T1000 (cell line): ENCODE data around the gene IER5.

Source experiments
- DNase-seq: peaks from one replicate; lab custom pipeline; 2025; ENCODE audit warnings: mixed read lengths; lab: John Stamatoyannopoulos, UW

The IER5 gene

GRCh38 chr1:181099152-181100014 is 10.9 kb downstream of the IER5 start:
- no peak for DNase-seq

GRCh38 chr1:181100015-181100905 is 11.8 kb downstream of the IER5 start:
- DNase-seq, result no peak

DNA sequence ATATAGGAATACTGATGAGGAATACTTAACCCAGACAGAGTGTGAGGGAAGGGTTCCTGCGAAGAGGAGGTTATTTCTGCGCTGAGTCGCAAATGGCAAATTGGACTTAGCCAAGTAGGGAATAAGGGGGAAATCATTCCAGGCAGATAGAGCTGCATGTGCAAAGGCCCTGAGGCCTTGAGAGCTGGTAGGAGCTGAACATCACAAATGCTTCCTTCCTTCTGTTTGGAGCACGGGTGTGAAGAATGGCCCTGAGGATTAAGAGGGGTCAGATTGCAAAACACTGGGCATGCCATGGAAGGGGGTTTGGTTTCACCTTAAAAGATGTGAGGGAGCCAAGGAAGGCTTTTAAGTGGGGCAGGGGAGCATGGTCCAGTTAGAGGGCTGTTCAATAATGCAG is 12.4 kb downstream of the IER5 start:
- no peak for DNase-seq

- no peak for DNase-seq
Measured at GRCh38 chr1:181101581-181102226, 13.2 kb downstream of the IER5 start.

DNA sequence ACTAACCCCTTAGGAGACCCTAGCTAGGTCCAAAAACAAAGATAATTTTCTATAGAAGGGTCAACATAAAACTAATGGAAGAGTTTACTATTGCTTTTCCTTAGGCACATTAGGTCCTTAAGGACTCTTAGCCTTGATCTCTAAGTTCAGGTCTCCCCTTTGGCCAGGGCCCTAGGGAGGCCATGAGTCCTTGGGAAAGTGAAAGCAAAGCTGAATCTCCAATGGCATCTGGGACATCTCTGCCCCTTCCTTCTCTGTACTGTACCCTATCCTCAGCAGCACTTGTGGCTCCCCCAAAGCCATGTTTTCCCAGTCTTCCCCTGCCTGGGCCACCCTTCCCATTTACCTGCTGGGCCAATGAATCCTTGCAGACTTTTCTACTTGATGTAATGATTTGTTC is 14.3 kb downstream of the IER5 start:
- no peak for DNase-seq

DNA sequence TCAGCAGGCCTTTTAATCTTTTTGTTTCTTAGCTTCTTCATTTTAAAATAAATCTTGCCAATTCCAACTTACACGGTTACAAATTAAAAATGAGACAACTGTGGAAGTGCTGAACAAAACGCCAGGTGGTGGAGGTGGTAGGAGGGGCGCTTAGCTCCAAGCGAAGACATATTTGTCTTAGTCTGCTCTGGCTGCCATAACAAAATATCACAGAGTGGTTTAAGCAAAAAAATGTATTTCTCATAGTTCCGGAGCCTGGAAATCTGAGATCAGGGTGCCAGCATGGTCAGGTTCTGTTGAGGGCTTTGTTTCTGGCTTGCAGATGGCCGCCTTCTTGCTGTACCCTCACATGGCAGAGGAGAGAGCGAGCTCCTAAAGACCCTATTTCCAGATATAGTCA is 14.9 kb downstream of the IER5 start:
- DNase-seq, result no peak

DNA sequence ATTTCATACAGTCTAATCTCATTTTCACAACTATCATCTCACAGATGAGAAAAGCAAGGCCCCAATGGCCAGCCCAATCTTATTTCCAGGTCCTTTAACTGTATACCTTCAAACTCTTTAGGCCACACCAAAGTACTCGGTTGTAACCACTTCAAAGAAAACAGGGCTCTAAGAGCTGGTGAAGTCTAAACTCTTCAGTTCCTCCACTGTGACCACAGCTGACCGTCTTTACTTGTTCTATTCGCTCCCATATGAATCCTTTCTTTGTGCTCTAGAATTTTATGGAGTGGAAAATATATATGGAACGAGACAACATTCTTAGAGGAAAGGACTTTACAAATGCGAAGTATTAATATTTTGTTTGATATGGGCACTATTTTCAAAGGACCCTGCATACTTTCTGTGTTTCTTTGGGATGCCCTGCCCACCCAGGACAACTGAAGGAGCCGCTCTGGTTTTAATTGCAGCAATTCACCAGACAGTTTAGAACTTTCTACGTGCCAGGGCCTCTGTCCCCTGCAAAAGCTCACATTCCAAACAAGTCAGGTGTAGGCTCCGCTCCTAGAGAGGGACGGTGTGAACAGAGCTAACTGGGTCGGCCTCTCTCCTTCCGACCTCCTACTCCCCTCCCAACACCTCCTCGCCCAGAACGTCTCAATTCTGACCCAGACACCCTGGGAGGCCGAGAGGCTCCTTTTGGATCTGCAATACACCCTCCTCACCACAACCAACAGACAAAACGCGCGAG is 15.7 kb downstream of the IER5 start:
- DNase-seq, result no peak

DNA sequence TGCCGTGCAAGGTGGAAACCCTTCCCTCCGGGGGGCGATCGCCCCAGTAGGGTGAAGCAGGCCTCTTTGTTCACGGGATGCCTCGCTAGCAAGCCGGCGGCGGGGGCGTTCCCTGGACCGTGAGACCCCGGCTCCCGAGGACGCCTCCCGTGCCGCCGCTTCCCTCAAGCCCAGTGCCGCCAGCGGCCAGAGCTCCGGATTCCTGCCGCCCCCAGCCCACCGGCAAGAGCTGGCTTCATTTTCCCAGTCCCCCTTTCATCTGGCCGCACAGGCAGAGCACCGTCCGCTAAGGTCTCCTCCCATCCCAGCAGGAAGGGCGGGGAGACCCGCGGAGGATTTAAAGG is 16.3 kb downstream of the IER5 start:
- DNase-seq, result peak; percentile 30

DNA sequence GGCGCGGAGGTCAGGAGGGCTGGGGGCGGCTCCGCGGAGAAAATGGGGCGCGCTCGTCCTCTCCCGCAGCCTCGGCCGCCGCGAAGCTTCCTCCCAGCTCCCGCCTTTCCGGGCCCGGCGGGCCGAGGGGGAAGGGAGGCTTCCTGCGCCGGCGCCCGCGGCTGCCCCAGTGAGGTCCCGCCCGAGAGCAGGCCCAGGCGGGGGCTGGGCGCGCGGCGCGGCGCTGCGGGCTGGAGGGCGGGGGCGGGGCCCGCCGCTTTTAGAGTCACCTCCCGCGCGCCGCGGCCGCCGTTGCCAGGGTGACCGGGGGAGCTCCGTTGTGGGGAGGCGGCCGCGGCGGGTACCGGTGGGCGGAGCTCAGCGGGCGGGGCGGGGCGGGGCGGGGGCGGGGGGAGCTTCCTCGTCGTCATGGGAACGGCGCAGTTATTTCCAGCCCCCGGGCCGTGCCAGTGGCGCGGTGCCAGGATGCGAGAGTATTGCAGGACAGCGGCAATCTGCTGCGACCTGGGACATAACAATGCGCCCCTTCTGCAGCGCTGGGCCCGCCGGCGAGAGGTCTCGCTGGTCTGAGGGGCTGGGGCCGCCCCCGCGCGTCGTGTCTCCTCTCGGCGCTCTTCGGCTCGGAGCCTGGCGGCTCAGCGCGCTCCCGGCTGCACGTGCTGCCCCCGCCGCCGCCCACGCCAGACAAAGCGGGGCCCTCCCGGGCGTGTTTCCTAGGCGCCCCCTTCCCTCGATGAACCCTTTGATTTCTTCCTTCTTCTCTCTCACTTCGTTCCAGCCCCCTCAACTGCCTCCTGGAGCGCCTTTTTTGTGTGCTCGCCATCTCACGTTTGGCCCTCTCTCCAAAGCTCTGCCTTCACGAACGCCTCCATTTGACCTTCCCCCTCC is 16.9 kb downstream of the IER5 start:
- DNase-seq, result peak; percentile 78

DNA sequence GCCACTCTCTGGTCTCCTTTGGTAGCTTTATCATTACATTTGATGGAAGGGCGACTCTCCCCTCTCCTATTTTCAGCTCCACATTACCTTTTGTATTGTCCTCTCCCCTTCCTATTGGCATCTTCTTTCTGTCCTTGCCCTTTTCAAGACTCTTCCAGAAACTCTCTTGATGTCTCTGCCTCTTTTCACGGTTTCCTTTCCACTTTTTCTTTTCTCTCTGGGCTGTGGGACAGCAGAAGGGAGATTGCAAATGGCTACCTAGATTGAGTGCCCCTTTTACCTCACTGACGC is 17.5 kb downstream of the IER5 start:
- no peak for DNase-seq

GRCh38 chr1:181106479-181106878 is 18.0 kb downstream of the IER5 start:
- no peak for DNase-seq

DNA sequence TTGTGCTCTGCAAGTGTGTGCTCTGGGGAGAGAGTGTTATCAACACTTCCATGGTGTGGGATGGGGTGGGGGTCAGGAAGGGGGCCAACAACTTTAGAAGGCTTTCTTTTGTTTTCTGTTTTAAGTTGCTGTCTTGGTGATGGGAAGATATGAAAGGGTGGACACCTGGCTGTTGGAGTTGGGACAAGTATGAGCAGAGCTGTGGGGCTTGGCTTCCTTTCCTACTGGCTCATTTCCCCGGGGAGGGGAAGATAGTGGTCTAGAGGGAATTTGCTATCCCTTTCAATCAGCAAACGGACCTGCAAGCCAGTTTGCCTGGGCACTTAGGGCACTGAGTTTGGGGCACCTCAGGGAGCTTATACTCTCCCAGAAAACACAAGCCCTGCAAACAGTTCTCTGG is 19.2 kb downstream of the IER5 start:
- DNase-seq, result no peak

- DNase-seq, result no peak
Measured at GRCh38 chr1:181108304-181108867, 19.9 kb downstream of the IER5 start.

GRCh38 chr1:181110013-181110412 is 21.5 kb downstream of the IER5 start:
- DNase-seq, result no peak

GRCh38 chr1:181111559-181111958 is 23.1 kb downstream of the IER5 start:
- DNase-seq, result no peak

DNA sequence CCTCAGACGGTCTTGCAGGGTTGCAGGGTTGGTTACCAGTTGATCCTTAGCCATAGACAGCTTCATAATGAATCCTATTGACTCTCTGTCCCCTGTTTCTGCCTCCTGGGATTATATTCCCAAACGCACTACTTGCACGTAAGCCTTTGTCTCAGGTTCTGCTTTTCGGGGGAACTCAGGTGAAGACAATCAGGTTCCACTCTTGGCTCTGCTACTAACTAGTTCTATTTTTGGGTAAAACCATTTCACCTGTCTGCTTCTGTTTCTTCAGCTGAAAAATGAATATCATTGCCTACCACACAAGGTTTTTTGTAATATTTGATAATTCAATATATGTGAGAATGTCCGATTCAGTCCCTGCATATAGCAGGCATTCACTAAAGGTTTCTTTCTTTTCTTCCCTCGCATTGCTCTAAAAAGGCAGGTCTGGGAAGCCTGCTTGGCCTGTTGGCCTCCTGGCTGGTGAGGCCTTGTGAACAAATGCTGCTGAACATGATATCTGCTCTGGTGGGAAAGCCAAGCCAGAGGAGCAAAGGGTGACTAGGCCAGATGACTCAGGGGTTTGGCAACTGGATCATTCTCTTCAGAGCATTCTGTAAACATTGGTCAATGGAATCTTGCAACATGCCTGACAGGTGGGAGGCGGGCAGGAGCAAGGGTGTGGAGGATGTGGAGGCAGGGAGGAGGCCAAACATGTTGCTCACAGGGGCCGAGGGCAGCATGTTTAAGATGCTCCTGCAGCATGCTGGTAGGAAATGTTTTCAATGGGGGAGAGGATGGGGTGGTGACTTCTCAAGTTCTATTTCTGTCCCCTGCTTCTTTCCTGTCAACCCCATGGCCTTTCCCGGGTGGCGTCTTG is 23.8 kb downstream of the IER5 start:
- DNase-seq, result peak; percentile 83

DNA sequence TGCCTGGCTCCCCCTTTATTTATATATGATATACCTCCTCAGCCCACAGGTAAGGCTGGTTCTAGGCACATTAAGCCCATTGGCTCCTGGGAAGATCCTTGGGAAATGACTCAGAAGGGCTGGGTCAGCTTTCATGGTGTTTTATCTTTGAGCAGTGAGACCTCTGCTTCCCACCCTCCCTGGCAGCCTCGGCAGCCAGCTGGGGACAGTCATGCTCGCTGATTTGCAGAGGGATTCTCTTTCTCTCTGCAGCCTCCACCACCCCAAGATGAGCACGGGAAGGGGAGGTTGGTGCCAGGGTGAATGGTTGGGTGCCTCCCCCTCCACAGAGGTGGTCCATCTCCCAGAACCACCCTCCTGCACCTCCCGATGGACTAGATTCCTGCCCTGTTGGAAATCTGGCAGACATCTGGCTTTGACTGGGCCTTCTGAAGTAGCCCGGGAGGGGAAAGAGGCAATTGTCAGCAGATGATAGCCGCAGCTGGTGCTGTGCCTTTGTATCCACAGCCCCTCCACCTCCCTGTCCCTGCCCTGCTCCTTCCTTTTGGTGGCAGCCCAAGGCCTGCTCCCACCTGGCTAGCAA is 24.6 kb downstream of the IER5 start:
- DNase-seq, result peak; percentile 24

- no peak for DNase-seq
Measured at GRCh38 chr1:181114574-181115367, 26.3 kb downstream of the IER5 start.

- no peak for DNase-seq
Measured at GRCh38 chr1:181115368-181115684, 26.8 kb downstream of the IER5 start.
